Neuronal stem cell (in vitro differentiated cells): Measurements from ENCODE around the gene NCAN.

Experiments used
- DNase-seq: peaks from one replicate; pipeline ENCODE4 v3.0.0-alpha.2; 2013; ENCODE audit warnings: low spot score
- H2AFZ ChIP-seq: one replicate; pipeline ENCODE4 v1.6.1; 2013; ENCODE audit warnings: mild to moderate bottlenecking, low read length, inconsistent platforms
- H2AK5ac ChIP-seq: 2 replicates; pipeline ENCODE4 v1.6.1; 2013; ENCODE audit warnings: low read depth, mild to moderate bottlenecking, inconsistent platforms, low read length, moderate library complexity, mixed read lengths
- H2BK120ac ChIP-seq: 2 replicates; pipeline ENCODE4 v1.6.1; 2013; ENCODE audit warnings: low read depth, mild to moderate bottlenecking, inconsistent platforms, low read length, moderate library complexity, mixed read lengths
- H2BK12ac ChIP-seq: one replicate; pipeline ENCODE4 v1.6.1; 2013; ENCODE audit warnings: low read length, inconsistent platforms
- H2BK15ac ChIP-seq: 2 replicates; pipeline ENCODE4 v1.6.1; 2013; ENCODE audit warnings: mild to moderate bottlenecking, low read length, inconsistent platforms, mixed read lengths
- H2BK5ac ChIP-seq: one replicate; pipeline ENCODE4 v1.6.1; 2013; ENCODE audit warnings: inconsistent platforms, mild to moderate bottlenecking, low read length, moderate library complexity
- H3K14ac ChIP-seq: one replicate; pipeline ENCODE4 v1.6.1; 2013; ENCODE audit warnings: low read length, inconsistent platforms
- H3K18ac ChIP-seq: 2 replicates; pipeline ENCODE4 v1.6.1; 2013; ENCODE audit warnings: low read length, inconsistent platforms
- H3K23ac ChIP-seq: 2 replicates; pipeline ENCODE4 v1.6.1; 2013; ENCODE audit warnings: low read depth, mild to moderate bottlenecking, mixed read lengths, low read length, inconsistent platforms; ENCODE audit not compliant: poor library complexity
- H3K27ac ChIP-seq: replicated peaks from 3 replicates; pipeline ENCODE4 v1.5.1; 2013; ENCODE audit warnings: low read length, inconsistent platforms
- H3K27me3 ChIP-seq, 3 experiments: 2 replicates each; pipeline ENCODE4 v1.6.1; 2013; ENCODE audit warnings: low read length in 3 of 3, mild to moderate bottlenecking in 2 of 3, inconsistent platforms in 1 of 3, low read depth in 1 of 3, mixed read lengths in 1 of 3, moderate library complexity in 1 of 3; ENCODE audit not compliant: control insufficient read depth in 3 of 3, insufficient read depth in 3 of 3
- H3K36me3 ChIP-seq, 2 donors: replicated peaks in 1 of 2; 2 replicates each; pipeline ENCODE4 v1.6.1; 2013; ENCODE audit warnings: low read length in 2 of 2; ENCODE audit not compliant: control insufficient read depth in 2 of 2, insufficient read depth in 2 of 2
- H3K4ac ChIP-seq: 2 replicates; pipeline ENCODE4 v1.6.1; 2013; ENCODE audit warnings: inconsistent platforms, mild to moderate bottlenecking, low read length, moderate library complexity
- H3K4me1 ChIP-seq, 2 donors: 1 replicate in 1 of 2; 2 replicates in 1 of 2; pipeline ENCODE4 v1.6.1; 2013; ENCODE audit warnings: low read length in 2 of 2, low read depth in 1 of 2; ENCODE audit not compliant: control insufficient read depth in 2 of 2, insufficient read depth in 1 of 2
- H3K4me2 ChIP-seq: one replicate; pipeline ENCODE4 v1.6.1; 2013; ENCODE audit warnings: mild to moderate bottlenecking, low read length, inconsistent platforms; ENCODE audit not compliant: insufficient read depth, poor library complexity, severe bottlenecking
- H3K4me3 ChIP-seq, 2 donors: 2 replicates each; pipeline ENCODE4 v1.5.1; 2013; ENCODE audit warnings: low read length in 2 of 2, mild to moderate bottlenecking in 2 of 2, inconsistent platforms in 1 of 2, moderate library complexity in 1 of 2
- H3K79me1 ChIP-seq: one replicate; pipeline ENCODE4 v1.6.1; 2013; ENCODE audit warnings: low read depth, mild to moderate bottlenecking, inconsistent platforms, low read length, moderate library complexity
- H3K9ac ChIP-seq: one replicate; pipeline ENCODE4 v1.6.1; 2013; ENCODE audit warnings: mild to moderate bottlenecking, low read depth, low read length, inconsistent platforms; ENCODE audit not compliant: poor library complexity
- H3K9me3 ChIP-seq, 2 donors: replicated peaks in 1 of 2; 2 replicates each; pipeline versions ENCODE3 to v1.6.1; 2013; ENCODE audit warnings: low read length in 2 of 2, mild to moderate bottlenecking in 2 of 2, inconsistent platforms in 1 of 2, low read depth in 1 of 2, mixed read lengths in 1 of 2, moderate library complexity in 1 of 2; ENCODE audit not compliant: control insufficient read depth in 2 of 2, insufficient read depth in 1 of 2
- H4K8ac ChIP-seq: one replicate; pipeline ENCODE4 v1.6.1; 2013; ENCODE audit warnings: low read depth, mild to moderate bottlenecking, inconsistent platforms, low read length, moderate library complexity
- H4K91ac ChIP-seq: one replicate; pipeline ENCODE4 v1.6.1; 2013; ENCODE audit warnings: low read length, low read depth, mild to moderate bottlenecking, inconsistent platforms; ENCODE audit not compliant: poor library complexity
- WGBS, 2 donors: extraction: QIAGEN DNeasy Blood & Tissue Kit; methylation state at CpG; one replicate each; pipeline ENCODE4 v1.1.7; 2013; ENCODE audit warnings: missing lambda C conversion rate in 2 of 2, mixed read lengths in 1 of 2; ENCODE audit not compliant: insufficient read length in 2 of 2, insufficient replicate concordance in 1 of 2; ENCODE audit errors: extremely low coverage in 2 of 2; 5-methylcytosine and 5-hydroxymethylcytosine counted together

NCAN gene

DNA sequence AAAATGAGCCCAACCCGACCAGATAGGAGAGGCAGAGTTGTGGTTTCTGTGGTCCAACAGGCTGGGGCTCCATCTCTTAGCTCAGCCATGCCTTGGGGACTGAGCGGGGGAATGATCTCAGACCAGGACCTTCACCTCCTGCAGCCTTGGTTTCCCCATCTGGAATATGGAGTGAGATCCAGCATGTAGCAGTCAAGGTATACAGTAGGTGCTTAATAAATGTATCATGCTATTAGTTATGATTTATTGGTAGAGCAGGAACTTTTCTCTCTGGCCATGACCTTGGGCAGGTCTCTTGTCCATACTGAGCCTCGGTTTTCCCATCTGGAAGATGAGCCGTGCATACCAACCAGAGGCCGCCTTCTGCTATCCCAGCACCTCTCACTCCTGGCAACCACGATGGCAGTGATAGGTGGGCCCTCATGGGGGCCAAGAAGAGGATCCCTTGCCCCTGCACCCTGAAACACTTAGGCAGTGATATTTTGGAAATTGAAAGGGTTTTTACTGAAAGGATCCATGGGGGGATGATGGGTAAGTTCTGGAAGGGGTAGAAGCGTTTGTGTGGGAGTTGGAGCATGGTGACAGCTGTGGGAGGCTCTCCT lies 52.2 kb downstream of the NCAN start:
- Histone ChIP-seq H4K91ac (no peak overlapping the region), H2BK15ac (no peak overlapping the region), H3K4ac (no peak overlapping the region), H3K79me1 (no peaks in the 10 kb centered on the region), H3K4me1 (peaks cover 12 to 16% of the 10 kb centered on the region in 2 donors), H3K36me3 (peaks cover 0 to 4% of the 10 kb centered on the region in 2 donors), H4K8ac (no peak overlapping the region), H3K27me3 (peaks cover 0 to 16% (median 15%) of the 10 kb centered on the region in 3 experiments), H2AK5ac (no peak overlapping the region), H3K14ac (no peak overlapping the region), H3K18ac (no peak overlapping the region), H3K4me2 (no peak overlapping the region), H3K27ac (no peak overlapping the region), H2BK120ac (no peak overlapping the region), H2AFZ (no peak overlapping the region), H3K4me3 (no peak overlapping the region), H3K9ac (no peak overlapping the region), H2BK5ac (no peak overlapping the region), H3K23ac (no peak overlapping the region), H3K9me3 (peaks cover 5 to 10% of the 10 kb centered on the region in 2 donors), H2BK12ac (no peak overlapping the region)
- WGBS, 2 donors, result no CpG with 5 or more reads among the region's 7 CpGs
- no peak for DNase-seq

DNA sequence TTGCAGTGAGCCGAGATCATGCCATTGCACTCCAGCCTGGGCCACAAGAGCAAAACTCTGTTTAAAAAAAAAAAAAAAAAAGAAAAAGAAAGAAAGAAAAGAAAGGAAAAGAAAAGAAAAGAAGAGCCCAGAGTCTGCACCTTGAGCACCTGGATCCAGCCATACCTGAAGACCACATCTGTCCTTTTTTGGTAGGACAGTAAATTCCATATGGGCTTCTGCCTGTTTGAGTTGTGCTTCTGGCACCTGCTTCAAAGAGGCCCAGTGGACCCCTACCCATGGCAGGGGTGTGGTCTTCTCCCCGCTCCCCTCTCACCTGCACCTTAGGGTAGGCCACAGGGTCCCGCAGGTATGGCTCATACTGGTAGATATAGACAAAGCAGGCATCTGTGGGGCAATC lies 55.5 kb downstream of the NCAN start:
- Histone ChIP-seq H4K91ac (no peak overlapping the region), H3K18ac (no peak overlapping the region)

DNA sequence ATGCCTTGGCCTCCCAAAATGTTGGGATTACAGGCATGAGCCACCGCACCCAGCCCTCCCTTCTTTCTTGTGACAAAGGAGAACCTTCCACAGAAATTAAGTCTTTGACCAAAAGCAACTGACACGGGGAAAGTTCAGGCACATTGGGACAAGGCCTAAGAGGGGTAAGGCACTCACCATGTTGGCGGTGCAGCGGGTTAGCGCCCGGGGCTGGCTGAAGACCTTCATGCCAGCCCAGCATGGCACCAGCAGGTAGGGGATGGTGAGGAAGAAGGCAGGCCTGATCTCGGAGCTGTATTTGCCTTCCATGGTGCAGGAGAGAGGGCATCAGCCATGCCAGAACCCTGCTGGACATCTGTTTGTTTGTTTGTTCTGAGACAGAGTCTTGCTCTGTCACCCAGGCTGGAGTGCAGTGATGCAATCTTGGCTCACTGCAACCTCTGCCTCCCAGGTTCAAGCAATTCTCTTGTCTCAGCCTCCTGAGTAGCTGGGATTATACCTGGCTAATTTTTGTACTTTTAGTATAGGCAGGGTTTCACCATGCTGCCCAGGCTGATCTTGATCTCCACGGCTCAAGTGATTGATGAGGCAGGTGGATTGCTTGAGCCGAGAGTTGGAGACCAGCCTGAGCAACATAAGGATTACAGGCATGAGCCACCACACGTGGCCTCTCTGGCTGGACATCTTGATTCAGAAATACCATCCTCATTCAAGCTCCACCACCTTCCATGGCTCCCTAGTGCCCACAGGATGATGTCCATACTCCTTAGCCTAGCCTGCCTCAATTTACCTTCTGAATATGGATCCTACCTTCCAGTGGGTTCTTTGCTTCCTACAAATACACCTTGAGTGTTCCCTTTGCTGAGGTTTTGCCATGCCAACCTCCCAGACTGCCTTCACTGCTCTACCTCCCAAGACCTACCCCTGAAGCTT lies 57.0 kb downstream of the NCAN start:
- Histone ChIP-seq H3K18ac (no peak overlapping the region), H3K27me3 (no peaks in the 10 kb centered on the region), H3K36me3 (no peaks in the 10 kb centered on the region), H3K23ac (no peak overlapping the region), H3K9ac (no peak overlapping the region), H3K9me3 (no peaks in the 10 kb centered on the region), H2AK5ac (no peak overlapping the region), H3K4me3 (no peak overlapping the region), H3K79me1 (no peaks in the 10 kb centered on the region), H2BK15ac (no peak overlapping the region), H4K91ac (no peak overlapping the region), H3K4me1 (peaks cover 5% of the 10 kb centered on the region in 2 donors), H2AFZ (no peak overlapping the region), H3K4me2 (no peak overlapping the region), H3K27ac (no peak overlapping the region), H3K4ac (no peak overlapping the region), H4K8ac (no peak overlapping the region), H2BK12ac (no peak overlapping the region), H3K14ac (no peak overlapping the region), H2BK120ac (no peak overlapping the region), H2BK5ac (no peak overlapping the region)
- WGBS, 2 donors, result no CpG with 5 or more reads among the region's 10 CpGs
- DNase-seq, result no peak

More for the DNA sequence above, 55.5 kb downstream of the NCAN start:
- Histone ChIP-seq H3K14ac (no peak overlapping the region), H2BK15ac (no peak overlapping the region), H3K79me1 (no peaks in the 10 kb centered on the region), H3K4me3 (no peak overlapping the region), H2AFZ (no peak overlapping the region), H4K8ac (no peak overlapping the region), H3K4me2 (no peak overlapping the region), H2AK5ac (no peak overlapping the region), H3K27me3 (peaks cover 0 to 10% (median 10%) of the 10 kb centered on the region in 3 experiments), H3K27ac (no peak overlapping the region), H3K36me3 (no peaks in the 10 kb centered on the region), H3K4me1 (peaks cover 1 to 11% of the 10 kb centered on the region in 2 donors), H3K23ac (no peak overlapping the region), H3K9ac (no peak overlapping the region), H2BK120ac (no peak overlapping the region), H3K9me3 (no peaks in the 10 kb centered on the region), H2BK12ac (no peak overlapping the region), H3K4ac (no peak overlapping the region), H2BK5ac (no peak overlapping the region)
- DNase-seq, result no peak
- no CpG with 5 or more reads among the region's 3 CpGs for WGBS, 2 donors
